GM19455 (cell line): Measurements from ENCODE around the gene SENP1.
"Not testable (repeated sequence)": the region's sequence is repeated elsewhere in the genome, so short reads cannot be mapped to it uniquely, and the experiment has no call there.

Experiments
- ATAC-seq: cut with Tn5 transposase; IDR thresholded peaks from one replicate; pipeline ENCODE4 v1.9.1; 2021; ENCODE audit not compliant: unreplicated experiment

Gene SENP1

GRCh38 chr12:48115957-48116356 is 10.1 kb upstream of the SENP1 start:
- no peak for ATAC-seq

- ATAC-seq = not testable (repeated sequence)
Observed at GRCh38 chr12:48111312-48111693, 5.4 kb upstream of the SENP1 start.

GRCh38 chr12:48110691-48111311 is 4.9 kb upstream of the SENP1 start:
- ATAC-seq = no peak

- no peak for ATAC-seq
Observed at GRCh38 chr12:48109424-48109823, 3.5 kb upstream of the SENP1 start.

- no peak for ATAC-seq
Observed at GRCh38 chr12:48106681-48107613, 1.1 kb upstream of the SENP1 start.

- ATAC-seq = peak; percentile 28
Observed at GRCh38 chr12:48105321-48105866, 485 bp downstream of the SENP1 start.

GRCh38 chr12:48104531-48104930 is 1.3 kb downstream of the SENP1 start:
- no peak for ATAC-seq

- no peak for ATAC-seq
Observed at GRCh38 chr12:48092611-48093010, 13.3 kb downstream of the SENP1 start.

GRCh38 chr12:48086327-48086726 is 19.6 kb downstream of the SENP1 start:
- ATAC-seq = no peak

GRCh38 chr12:48084841-48085460 is 20.9 kb downstream of the SENP1 start:
- ATAC-seq = no peak

- ATAC-seq = no peak
Observed at GRCh38 chr12:48084066-48084465, 21.8 kb downstream of the SENP1 start.

- ATAC-seq = no peak
Observed at GRCh38 chr12:48080821-48081220, 25.1 kb downstream of the SENP1 start.

- ATAC-seq = no peak
Observed at GRCh38 chr12:48080285-48080684, 25.6 kb downstream of the SENP1 start.

GRCh38 chr12:48078901-48079300 is 27.0 kb downstream of the SENP1 start:
- ATAC-seq = no peak

GRCh38 chr12:48077111-48077510 is 28.8 kb downstream of the SENP1 start:
- ATAC-seq = no peak

GRCh38 chr12:48075832-48076231 is 30.0 kb downstream of the SENP1 start:
- ATAC-seq = no peak

- ATAC-seq = no peak
Observed at GRCh38 chr12:48074266-48074665, 31.6 kb downstream of the SENP1 start.

- ATAC-seq = no peak
Observed at GRCh38 chr12:48072266-48072665, 33.6 kb downstream of the SENP1 start.

- ATAC-seq = no peak
Observed at GRCh38 chr12:48071808-48072207, 34.1 kb downstream of the SENP1 start.

- no peak for ATAC-seq
Observed at GRCh38 chr12:48070731-48071130, 35.1 kb downstream of the SENP1 start.

- ATAC-seq = no peak
Observed at GRCh38 chr12:48070033-48070432, 35.8 kb downstream of the SENP1 start.

- no peak for ATAC-seq
Observed at GRCh38 chr12:48069241-48069640, 36.6 kb downstream of the SENP1 start.
